ENCODE measurements around the gene XPO4.

- TF ChIP-seq CTCF (IDR thresholded peaks at IDR 0.05; ENCODE audit: extremely low read depth in 1 of 2, insufficient read depth in 1 of 2, low read depth in 1 of 2, low read length in 2 of 2): no peak
- no peak for TF ChIP-seq MYC (IDR thresholded peaks at IDR 0.05; ENCODE audit: low read depth, low read length)
- TF ChIP-seq POLR2AphosphoS5 (IDR thresholded peaks at IDR 0.05; ENCODE audit: insufficient read depth, low read depth, low read length): no peak
- no peak for TF ChIP-seq POLR2A (IDR thresholded peaks at IDR 0.05; ENCODE audit: low read depth, low read length)
- TF ChIP-seq EZH2 (IDR thresholded peaks at IDR 0.05; ENCODE audit: borderline replicate concordance, low read depth, low read length, severe bottlenecking): no peak
- TF ChIP-seq GATA2 (IDR thresholded peaks at IDR 0.05; ENCODE audit: insufficient read depth, insufficient read length, low read depth, low read length): no peak
- no peak for TF ChIP-seq MAX (IDR thresholded peaks at IDR 0.05; ENCODE audit: insufficient read depth, insufficient read length)
Observed at GRCh38 chr13:20847296-20847695, 55.2 kb downstream of the XPO4 start.

Data from endothelial cell of umbilical vein (primary cell).